ENCODE results near the gene ZNF280B. TPM values are rescaled to one million over a fixed set of nuclear protein-coding genes. Genes with fewer than 3 reads are reported as not detected.
"Not testable (repeated sequence)": the region's sequence is repeated elsewhere in the genome, so short reads cannot be mapped to it uniquely, and the experiment has no call there.

Gene ZNF280B
- total RNA-seq, 1 experiment from 2014 or later = 5.9 TPM

GRCh38 chr22:22442928-22443709 lies 65.4 kb downstream of the ZNF280B start (continued):
- no peak for TF ChIP-seq IRF1 (CRISPR knock-in tag; IDR thresholded peaks at IDR 0.05)
- TF ChIP-seq ZNF317 (CRISPR knock-in tag; IDR thresholded peaks at IDR 0.05; ENCODE audit: borderline replicate concordance, low read depth) = no peak
- no peak for TF ChIP-seq SMAD3 (CRISPR knock-in tag; IDR thresholded peaks at IDR 0.05; ENCODE audit: borderline replicate concordance)
- TF ChIP-seq GTF2I (CRISPR knock-in tag; conservative IDR thresholded peaks at IDR 0.05) = no peak
- TF ChIP-seq ZNF121 (CRISPR knock-in tag; IDR thresholded peaks at IDR 0.05) = no peak
- no peak for TF ChIP-seq GABPB1 (CRISPR knock-in tag; IDR thresholded peaks at IDR 0.05)
- TF ChIP-seq MYBL2 (CRISPR knock-in tag; IDR thresholded peaks at IDR 0.05) = no peak
- no peak for TF ChIP-seq TCF7 (CRISPR knock-in tag; IDR thresholded peaks at IDR 0.05; ENCODE audit: low read depth)
- no peak for TF ChIP-seq NFYB (CRISPR knock-in tag; conservative IDR thresholded peaks at IDR 0.05; ENCODE audit: low read depth)
- TF ChIP-seq FOXP4 (CRISPR knock-in tag; IDR thresholded peaks at IDR 0.05) = no peak

GRCh38 chr22:22441626-22442025 lies 66.9 kb downstream of the ZNF280B start:
- Mint-ChIP-seq H3K27me3 (ENCODE audit: low read depth) (peaks cover 97% of the 10 kb centered on the region), H3K36me3 (peaks cover 12% of the 10 kb centered on the region), H3K9me3 (peaks cover 37% of the 10 kb centered on the region)
- H3K27ac Mint-ChIP-seq; H3K4me3 Mint-ChIP-seq; POLR2A ChIA-PET; DNase-seq (ENCODE audit: low spot score); ATAC-seq; H3K4me1 Mint-ChIP-seq; CTCF ChIA-PET: not testable (repeated sequence)

- Mint-ChIP-seq H3K4me1 (no peaks in the 10 kb centered on the region), H3K4me3 (no peak overlapping the region), H3K36me3 (peaks cover 12% of the 10 kb centered on the region), H3K27ac (no peak overlapping the region), H3K9me3 (peaks cover 37% of the 10 kb centered on the region), H3K27me3 (ENCODE audit: low read depth) (peaks cover 97% of the 10 kb centered on the region)
- no peak for ATAC-seq
- TF ChIP-seq ELF4 (CRISPR knock-in tag; IDR thresholded peaks at IDR 0.05; ENCODE audit: low read depth) = no peak
- TF ChIP-seq MLX (CRISPR knock-in tag; IDR thresholded peaks at IDR 0.05) = no peak
- POLR2A ChIA-PET = no interaction called here
- CTCF ChIA-PET = no interaction called here
- DNase-seq (ENCODE audit: low spot score) = no peak
Measured at GRCh38 chr22:22440188-22440587, 68.4 kb downstream of the ZNF280B start.

Other genes starting within 250 kb of the ZNF280B start
- 0.22 to 0.44 TPM (median 0.30 TPM) in 3 replicates for gene ZNF280A, start 11.5 kb upstream of the ZNF280B start, total RNA-seq (2021)
- 1.4 to 1.7 TPM (median 1.5 TPM) in 3 replicates for gene PRAME, start 50.5 kb upstream of the ZNF280B start, total RNA-seq (2021)
- gene GGTLC2, start 135.9 kb upstream of the ZNF280B start, total RNA-seq (2021) = not detected in 3 replicates

Measured in WTC11 (cell line).